Activated CD4-positive, alpha-beta T cell treated with anti-CD3 and anti-CD28 coated beads for 24 hours (primary cell): ENCODE results near the gene KRT13.
A peak's percentile ranks its signal among the peaks of the same experiment; 100 is the strongest.
"Not testable (repeated sequence)": the region's sequence is repeated elsewhere in the genome, so short reads cannot be mapped to it uniquely, and the experiment has no call there.

Source experiments
- DNase-seq, 2 donors: peaks; one replicate each; pipeline ENCODE4 v3.0.0-alpha.2; 2020; ENCODE audit warnings: low read depth in 2 of 2

Gene KRT13

GRCh38 chr17:41505007-41505808 lies at the start of gene KRT13:
Gene KRT13, minus strand, starts transcription at chr17:41505612. Its CDS starts 62 bp downstream, at chr17:41505550.
- DNase-seq = no peak

- no peak for DNase-seq
Observed at GRCh38 chr17:41553987-41554680, 48.7 kb upstream of the KRT13 start.

DNA sequence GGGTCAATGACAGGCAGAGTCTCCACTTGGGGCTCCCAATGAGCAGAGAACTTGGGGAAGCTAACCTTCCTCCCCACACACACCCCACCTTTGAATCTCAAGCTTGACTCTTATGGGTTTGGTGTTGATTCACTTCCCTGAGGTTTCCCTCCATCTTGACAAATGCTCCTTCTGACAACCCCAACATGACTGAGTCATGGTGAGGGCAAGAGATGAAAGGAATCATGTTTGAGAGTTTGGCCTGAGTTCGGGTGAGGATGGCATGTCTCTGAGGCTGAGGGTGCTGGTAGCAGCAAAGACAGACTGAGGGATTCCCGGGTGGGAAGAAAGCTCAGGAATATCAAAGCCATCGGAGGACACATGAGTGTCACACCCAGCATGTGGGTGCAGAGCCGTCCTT lies 47.8 kb upstream of the KRT13 start:
- DNase-seq = no peak

DNA sequence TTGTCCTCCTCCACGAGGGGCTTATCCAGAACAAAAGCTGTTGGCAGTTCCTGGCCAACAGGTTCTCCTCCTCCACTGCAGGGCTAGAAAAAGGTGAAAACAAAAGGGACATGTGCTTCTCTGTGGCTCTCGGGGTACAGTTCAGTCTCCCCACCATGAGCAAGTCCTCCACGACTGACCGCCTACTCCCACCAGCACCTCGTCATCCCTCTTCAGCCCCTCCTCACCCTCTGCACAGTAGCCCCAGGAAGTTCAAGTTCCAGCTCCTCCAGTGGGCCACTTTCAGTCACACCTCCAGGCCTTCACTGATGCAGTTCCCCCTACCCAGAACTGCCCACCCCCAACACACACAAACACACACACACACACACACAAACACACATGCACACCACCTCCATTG lies 47.0 kb upstream of the KRT13 start:
- no peak for DNase-seq

DNA sequence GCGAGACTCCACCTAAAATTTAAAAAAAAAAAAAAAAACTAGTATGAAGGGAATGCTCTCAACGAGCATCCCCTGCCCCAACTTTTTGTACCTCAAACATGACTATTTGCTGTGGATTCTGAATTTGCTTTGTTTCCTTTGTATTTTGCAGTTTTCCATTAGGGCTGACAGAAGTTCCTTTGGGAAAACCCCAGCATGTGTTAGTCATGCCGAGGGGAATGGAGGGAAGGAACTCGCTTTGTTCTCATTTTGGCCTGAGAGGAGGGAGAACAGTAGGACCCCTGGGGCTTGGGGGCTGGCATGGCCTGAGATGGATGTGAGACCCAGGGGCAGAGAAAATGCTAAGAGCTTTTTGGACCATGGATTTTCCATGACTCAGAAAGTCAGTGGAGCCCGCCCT lies 46.0 kb upstream of the KRT13 start:
- DNase-seq = no peak

- no peak for DNase-seq
Observed at GRCh38 chr17:41549596-41550039, 44.2 kb upstream of the KRT13 start.

GRCh38 chr17:41548844-41549595 lies 43.6 kb upstream of the KRT13 start:
- peak; percentile 67 to 81 for DNase-seq

GRCh38 chr17:41547921-41548843 lies 42.8 kb upstream of the KRT13 start:
- DNase-seq = peak; percentile 42 to 65

DNA sequence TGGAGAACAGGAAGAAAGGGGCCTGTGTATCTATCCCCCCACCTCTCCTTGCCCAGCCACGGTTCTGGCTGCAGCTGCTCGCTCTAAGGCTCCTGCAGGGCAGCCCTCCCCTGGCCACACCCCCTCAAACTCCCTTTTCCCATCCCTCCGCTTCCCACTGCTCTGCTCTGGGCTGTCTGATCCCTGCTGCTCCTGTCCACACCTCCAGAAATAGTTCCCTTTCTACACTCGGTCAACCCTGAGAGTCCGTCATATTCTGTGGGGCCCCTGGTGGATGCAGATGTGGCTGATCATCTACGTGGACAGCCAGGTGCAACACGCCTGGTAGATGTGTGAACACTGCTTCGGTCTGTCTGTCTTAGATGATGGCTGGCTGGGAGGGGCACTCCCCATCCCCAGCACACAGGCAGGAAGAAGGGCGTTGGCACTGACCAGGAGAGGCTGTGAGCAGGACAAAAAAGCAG lies 42.0 kb upstream of the KRT13 start:
- DNase-seq = no peak

DNA sequence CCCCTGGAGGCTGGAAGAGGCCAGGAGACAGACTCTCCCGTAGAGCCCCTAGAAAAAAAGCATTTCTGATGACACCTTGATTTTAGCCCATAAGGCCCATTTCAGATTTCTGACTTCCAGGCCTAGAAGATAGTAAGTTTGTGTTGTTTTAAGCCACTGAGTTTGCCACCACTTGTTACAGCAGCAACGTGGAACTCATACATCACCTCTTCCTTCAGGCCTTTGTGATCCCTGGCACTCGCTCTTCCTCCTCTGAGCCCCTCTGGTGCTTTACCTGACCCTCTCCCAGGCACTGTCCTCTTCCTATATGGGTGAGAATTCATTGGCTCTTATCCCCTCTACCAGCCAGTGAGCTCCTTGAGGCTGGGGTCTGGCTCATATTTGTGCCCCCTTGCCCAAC lies 41.4 kb upstream of the KRT13 start:
- DNase-seq = no peak

- no peak for DNase-seq
Observed at GRCh38 chr17:41545829-41546410, 40.5 kb upstream of the KRT13 start.

- DNase-seq = no peak
Observed at GRCh38 chr17:41544935-41545334, 39.5 kb upstream of the KRT13 start.

DNA sequence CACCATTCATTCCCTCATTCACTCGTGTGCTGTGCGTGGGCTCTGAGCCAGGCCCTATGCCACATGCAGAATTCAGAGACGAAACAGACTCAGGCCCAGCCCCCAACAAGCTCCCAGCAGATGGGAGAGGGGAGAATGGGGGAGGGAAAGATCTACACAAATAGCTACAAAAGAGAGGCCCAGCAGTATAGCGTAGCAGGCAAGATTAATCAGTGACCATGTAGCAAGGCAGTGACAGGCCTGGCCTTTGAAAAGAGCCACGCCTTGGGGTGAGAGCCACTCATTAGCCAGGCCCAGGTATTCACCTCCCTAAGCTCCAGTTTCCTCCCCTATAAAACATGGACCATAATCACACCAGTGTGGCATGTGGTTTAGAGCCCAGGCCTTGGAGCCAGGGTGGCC lies 39.1 kb upstream of the KRT13 start:
- DNase-seq = no peak

GRCh38 chr17:41542786-41543185 lies 37.4 kb upstream of the KRT13 start:
- DNase-seq = not testable (repeated sequence)

GRCh38 chr17:41542357-41542756 lies 36.9 kb upstream of the KRT13 start:
- no peak for DNase-seq

- no peak for DNase-seq
Observed at GRCh38 chr17:41540921-41541625, 35.7 kb upstream of the KRT13 start.

GRCh38 chr17:41539979-41540701 lies 34.7 kb upstream of the KRT13 start:
- no peak for DNase-seq

GRCh38 chr17:41539071-41539492 lies 33.7 kb upstream of the KRT13 start:
- DNase-seq = no peak

- DNase-seq = no peak
Observed at GRCh38 chr17:41538565-41538991, 33.2 kb upstream of the KRT13 start.
